ENCODE data around the gene CHMP1A. TPM values are rescaled to one million over a fixed set of nuclear protein-coding genes. Genes with fewer than 3 reads are reported as not detected.

Gene CHMP1A
- total RNA-seq, 2 donors from 2014 or later: 63.0 to 77.2 TPM

- Histone ChIP-seq H3K27ac (no peak overlapping the region), H3K9me3 (no peaks in the 10 kb centered on the region), H3K27me3 (replicated peaks; ENCODE audit: insufficient read depth) (no peaks in the 10 kb centered on the region), H3K36me3 (no peaks in the 10 kb centered on the region), H3K4me1 (ENCODE audit: control insufficient read depth in 1 of 2, low read depth in 2 of 2) (no peaks in the 10 kb centered on the region), H3K4me3 (no peak overlapping the region)
- ATAC-seq (ENCODE audit: insufficient number of reproducible peaks, low FRiP score, low read depth): no peak
- no peak for DNase-seq (ENCODE audit: low spot score)
- no peak for TF ChIP-seq CTCF (IDR thresholded peaks at IDR 0.05)
Measured at GRCh38 chr16:89615596-89616090, 41.9 kb downstream of the CHMP1A start.

GRCh38 chr16:89615176-89615575 is 42.3 kb downstream of the CHMP1A start:
- TF ChIP-seq CTCF (IDR thresholded peaks at IDR 0.05): no peak
- no peaks in the 10 kb centered on the region for H3K27me3 ChIP-seq (replicated peaks; ENCODE audit: insufficient read depth)
- no peak for ATAC-seq (ENCODE audit: insufficient number of reproducible peaks, low FRiP score, low read depth)

GRCh38 chr16:89613954-89614459 is 43.5 kb downstream of the CHMP1A start:
- H3K9me3 ChIP-seq: no peaks in the 10 kb centered on the region
- no peak for ATAC-seq (ENCODE audit: insufficient number of reproducible peaks, low FRiP score, low read depth)
- no peaks in the 10 kb centered on the region for H3K4me1 ChIP-seq (ENCODE audit: control insufficient read depth in 1 of 2, low read depth in 2 of 2)
- H3K36me3 ChIP-seq: no peaks in the 10 kb centered on the region
- no peaks in the 10 kb centered on the region for H3K27me3 ChIP-seq (replicated peaks; ENCODE audit: insufficient read depth)
- DNase-seq (ENCODE audit: low spot score): no peak
- no peak overlapping the region for H3K27ac ChIP-seq
- no peak overlapping the region for H3K4me3 ChIP-seq
- no peak for TF ChIP-seq CTCF (IDR thresholded peaks at IDR 0.05)

More at GRCh38 chr16:89615176-89615575, 42.3 kb downstream of the CHMP1A start:
- Histone ChIP-seq H3K9me3 (no peaks in the 10 kb centered on the region), H3K4me3 (no peak overlapping the region), H3K4me1 (ENCODE audit: control insufficient read depth in 1 of 2, low read depth in 2 of 2) (no peaks in the 10 kb centered on the region), H3K36me3 (no peaks in the 10 kb centered on the region), H3K27ac (no peak overlapping the region)
- no peak for DNase-seq (ENCODE audit: low spot score)

GRCh38 chr16:89613231-89613953 is 44.1 kb downstream of the CHMP1A start, which contains the start of gene DPEP1:
Gene DPEP1 (plus strand): TSS chr16:89613642. CDS start chr16:89630411, 16,769 bp downstream.
- no peaks in the 10 kb centered on the region for H3K4me1 ChIP-seq (ENCODE audit: control insufficient read depth in 1 of 2, low read depth in 2 of 2)
- ATAC-seq (ENCODE audit: insufficient number of reproducible peaks, low FRiP score, low read depth) (no peak), DNase-seq (ENCODE audit: low spot score) (no peak)
- H3K27me3 ChIP-seq (replicated peaks; ENCODE audit: insufficient read depth): no peaks in the 10 kb centered on the region
- no peak within 1 kb of the TSS for H3K27ac ChIP-seq
- TF ChIP-seq CTCF (IDR thresholded peaks at IDR 0.05): no peak
- H3K36me3 ChIP-seq: no peaks in the 10 kb centered on the region
- no peak within 1 kb of the TSS for H3K4me3 ChIP-seq
- no peaks in the 10 kb centered on the region for H3K9me3 ChIP-seq

- no peaks in the 10 kb centered on the region for H3K4me1 ChIP-seq (ENCODE audit: control insufficient read depth in 1 of 2, low read depth in 2 of 2)
- ATAC-seq (ENCODE audit: insufficient number of reproducible peaks, low FRiP score, low read depth): no peak
Measured at GRCh38 chr16:89612415-89613166, 44.9 kb downstream of the CHMP1A start.

More at GRCh38 chr16:89612415-89613166, 44.9 kb downstream of the CHMP1A start:
- H3K27me3 ChIP-seq (replicated peaks; ENCODE audit: insufficient read depth): no peaks in the 10 kb centered on the region
- no peak for DNase-seq (ENCODE audit: low spot score)
- no peaks in the 10 kb centered on the region for H3K36me3 ChIP-seq
- H3K9me3 ChIP-seq: no peaks in the 10 kb centered on the region
- no peak overlapping the region for H3K4me3 ChIP-seq
- TF ChIP-seq CTCF (IDR thresholded peaks at IDR 0.05): no peak
- H3K27ac ChIP-seq: no peak overlapping the region

All from thoracic aorta (tissue), 2 donors.